K562 (cell line): ENCODE results near the gene COLQ. TPM values are rescaled to one million over a fixed set of nuclear protein-coding genes. Genes with fewer than 3 reads are reported as not detected.

Experiments
- ATAC-seq: fragments of 200-7000 bp; cut with Tn5 transposase; 3 replicates; pipeline ENCODE4 v1.9.1; 2020; ENCODE audit warnings: moderate library complexity
- BruUV-seq: library from RNA; stranded (reverse); fragments of 400-500 nt; replicated peaks from 2 replicates; lab custom pipeline; 2021; lab: Mats Ljungman, UMichigan
- CTCF ChIA-PET: fragments of 300-600 bp; formaldehyde crosslinking; extraction: SDS; loops from one replicate; lab custom pipeline; 2021; ENCODE audit warnings: low intra/inter-chr PET ratio; lab: Yijun Ruan, JAX
- POLR2A ChIA-PET: fragments of 300-600, 350-650 bp; sonication (Branson Sonifier 250); formaldehyde crosslinking; extraction: SDS; loops from one replicate; lab custom pipeline; 2021; ENCODE audit warnings: antibody characterized with exemption, inconsistent platforms; lab: Yijun Ruan, JAX
- DNase-seq, 4 experiments: peaks; one replicate each; pipeline versions ENCODE4 v3.0.0 to v3.0.0-alpha.2; 2011 to 2018; ENCODE audit warnings: low spot score in 3 of 4, mixed read lengths in 3 of 4; ENCODE audit errors: extremely low read depth in 1 of 4
- FAIRE-seq: peaks from 2 replicates; lab custom pipeline; 2011; peaks lifted over from hg19 to GRCh38; lab: Jason Lieb, UNC
- H2AFZ ChIP-seq: 2 replicates; pipeline ENCODE4 v1.6.0; 2011; ENCODE audit warnings: low read depth, low read length, control low read depth, inconsistent platforms
- H3K27ac ChIP-seq: fragments of 200-600 bp; 3 replicates; pipeline ENCODE4 v1.8.0; 2011; ENCODE audit warnings: low read depth, mild to moderate bottlenecking, control low read depth, inconsistent platforms, low read length, moderate library complexity, mixed read lengths; ENCODE audit errors: extremely low read depth
- H3K27me3 ChIP-seq, 2 experiments: fragments of 300-600 bp in 1 of 2; 2 replicates in 1 of 2; 3 replicates in 1 of 2; pipeline versions ENCODE4 v1.6.0 to v1.8.0; 2011; ENCODE audit warnings: inconsistent platforms in 2 of 2, low read length in 2 of 2, mild to moderate bottlenecking in 1 of 2, mixed read lengths in 1 of 2, moderate library complexity in 1 of 2; ENCODE audit not compliant: control insufficient read depth in 2 of 2, insufficient read depth in 2 of 2
- H3K36me3 ChIP-seq: fragments of 300-600 bp; 3 replicates; pipeline ENCODE4 v1.8.0; 2011; ENCODE audit warnings: mild to moderate bottlenecking, low read length, inconsistent platforms; ENCODE audit not compliant: control insufficient read depth, insufficient read depth
- H3K4me1 ChIP-seq, 2 experiments: fragments of 200-600 bp in 1 of 2; replicated peaks in 1 of 2; 2 replicates in 1 of 2; 3 replicates in 1 of 2; pipeline versions ENCODE4 v1.5.1 to v1.8.0; 2011; ENCODE audit warnings: inconsistent platforms in 2 of 2, low read length in 2 of 2, mild to moderate bottlenecking in 1 of 2, mixed read lengths in 1 of 2, moderate library complexity in 1 of 2; ENCODE audit not compliant: control insufficient read depth in 2 of 2, insufficient read depth in 2 of 2
- H3K4me2 ChIP-seq: 2 replicates; pipeline ENCODE4 v1.6.1; 2011; ENCODE audit warnings: low read length, control low read depth, inconsistent platforms, mixed read lengths; ENCODE audit not compliant: insufficient read depth
- H3K4me3 ChIP-seq: fragments of 200-600 bp; sonication (generic), shearing (Covaris generic); 2 replicates; pipeline ENCODE4 v1.5.1; 2016; ENCODE audit warnings: control low read depth, inconsistent platforms
- H3K79me2 ChIP-seq: fragments of 200-600 bp; 3 replicates; pipeline ENCODE4 v1.8.0; 2011; ENCODE audit warnings: low read length, inconsistent platforms; ENCODE audit not compliant: control insufficient read depth, insufficient read depth
- H3K9ac ChIP-seq, 2 experiments: 2 replicates each; pipeline versions ENCODE4 v1.6.0 to v1.6.1; 2011; ENCODE audit warnings: low read depth in 2 of 2, low read length in 2 of 2, control low read depth in 1 of 2, inconsistent platforms in 1 of 2, mild to moderate bottlenecking in 1 of 2, mixed read lengths in 1 of 2; ENCODE audit not compliant: insufficient read depth in 1 of 2
- H3K9me1 ChIP-seq: one replicate; pipeline ENCODE4 v1.6.0; 2011; ENCODE audit warnings: inconsistent platforms, mild to moderate bottlenecking, low read length, moderate library complexity; ENCODE audit not compliant: control insufficient read depth, insufficient read depth
- H3K9me3 ChIP-seq: replicated peaks from 2 replicates; pipeline ENCODE4 v1.5.1; 2011; ENCODE audit warnings: low read depth, low read length, inconsistent platforms; ENCODE audit not compliant: control insufficient read depth, insufficient read depth
- H4K20me1 ChIP-seq: replicated peaks from 2 replicates; pipeline ENCODE4 v1.6.1; 2011; ENCODE audit warnings: low read length, inconsistent platforms, mixed read lengths; ENCODE audit not compliant: control insufficient read depth, insufficient read depth
- DMBX1 ChIP-seq: fragments of 250-450 bp; sonication (Bioruptor Pico); IDR thresholded peaks from 2 replicates; pipeline ENCODE4 v1.8.0; 2022; ENCODE audit warnings: inconsistent platforms, mild to moderate bottlenecking, moderate library complexity, borderline replicate concordance
- E2F3 ChIP-seq: fragments of 250-450 bp; sonication (Bioruptor Pico); IDR thresholded peaks from 2 replicates; pipeline ENCODE4 v1.4.0; 2020; ENCODE audit warnings: mild to moderate bottlenecking
- ESRRB ChIP-seq: fragments of 250-450 bp; sonication (Bioruptor Pico); IDR thresholded peaks from 2 replicates; pipeline ENCODE4 v1.5.0; 2020; ENCODE audit warnings: mild to moderate bottlenecking, moderate library complexity, borderline replicate concordance
- FOXJ2 ChIP-seq: fragments of 200-800 bp; sonication (Bioruptor generic); IDR thresholded peaks from 2 replicates; pipeline ENCODE4 v1.6.1; 2016; ENCODE audit warnings: missing genetic modification characterization, missing compliant biosample characterization
- GATA2 ChIP-seq: sonication (generic); formaldehyde crosslinking; IDR thresholded peaks from 2 replicates; pipeline ENCODE4 v1.4.0; 2020; ENCODE audit warnings: mild to moderate bottlenecking, missing genetic modification reagents
- MCM7 ChIP-seq, 2 experiments: fragments of 450-650 bp; IDR thresholded peaks; 2 replicates each; pipeline ENCODE4 v1.6.1; 2016 to 2018
- MED1 ChIP-seq: sonication (generic); formaldehyde crosslinking; IDR thresholded peaks from 2 replicates; pipeline ENCODE4 v1.8.1; 2023; ENCODE audit warnings: missing genetic modification reagents, borderline replicate concordance
- NR4A1 ChIP-seq, 2 experiments: fragments of 250-450 bp in 1 of 2; fragments of 450-650 bp in 1 of 2; sonication (Bioruptor Pico) in 1 of 2; IDR thresholded peaks; 2 replicates each; pipeline versions ENCODE4 v1.4.0 to v1.6.1; 2016 to 2020; ENCODE audit warnings: mild to moderate bottlenecking in 2 of 2, missing compliant biosample characterization in 1 of 2, missing genetic modification characterization in 1 of 2, moderate library complexity in 1 of 2
- PRMT5 ChIP-seq: sonication (generic); formaldehyde crosslinking; IDR thresholded peaks from 2 replicates; pipeline ENCODE4 v1.5.0; 2020; ENCODE audit warnings: missing genetic modification reagents
- SMAD2 ChIP-seq: fragments of 150-350 bp; IDR thresholded peaks from 2 replicates; pipeline ENCODE4 v1.6.1; 2014; ENCODE audit warnings: low read depth, mild to moderate bottlenecking, low read length
- THAP12 ChIP-seq: fragments of 250-450 bp; sonication (Bioruptor Pico); IDR thresholded peaks from 2 replicates; pipeline ENCODE4 v1.9.0; 2021; ENCODE audit warnings: mild to moderate bottlenecking, inconsistent platforms
- ZMIZ1 ChIP-seq, 2 experiments: fragments of 150-350 bp in 1 of 2; IDR thresholded peaks; 2 replicates each; pipeline ENCODE4 v1.6.1; 2012 to 2016; ENCODE audit warnings: low read depth in 2 of 2, low read length in 2 of 2, mild to moderate bottlenecking in 1 of 2, moderate library complexity in 1 of 2
- in situ Hi-C: fragments of 300-500 bp; cut with MboI; formaldehyde crosslinking; loops from 4 replicates; pipeline ENCODE4 v1.15.0; 2018; ENCODE audit warnings: inconsistent platforms, mixed read lengths
- intact Hi-C: fragments of 100-400 bp; cut with micrococcal nuclease; formaldehyde crosslinking; loops from 2 replicates; pipeline ENCODE4 v1.14.2; 2022
- polyA plus RNA-seq, 8 experiments: library from polyadenylated mRNA; depleted of rRNA in 4 of 8; stranded (reverse) in 5 of 8; unstranded in 3 of 8; fragments of >200 nt; fragmentation: Nextera tagmentation in 2 of 8; fragmentation: Illumina TruSeq in 1 of 8; extraction: Ambion mirVana in 2 of 8; extraction: Trizol in 1 of 8; gene quantifications; 2 replicates each; pipeline versions ENCODE4 v1.2.1 to v1.2.3, GENCODE V29; 2011 to 2014; ENCODE audit warnings: inconsistent platforms in 1 of 8, missing spikeins in 1 of 8
- total RNA-seq, 7 experiments: library from RNA; depleted of rRNA in 6 of 7; stranded (reverse); fragments of >200 nt in 6 of 7; fragmentation: Illumina TruSeq in 2 of 7; extraction: Trizol in 2 of 7; gene quantifications; 2 replicates each; pipeline versions ENCODE4 v1.2.1 to v1.2.3, GENCODE V29; 2011 to 2021; ENCODE audit warnings: low replicate concordance in 1 of 7
- TF ChIP-seq, protein P1 (sequence below): sonication (generic); IDR thresholded peaks from 2 replicates; pipeline ENCODE4 v1.6.1; 2016
- TF ChIP-seq, protein P2 (sequence below): sonication (generic); formaldehyde crosslinking; IDR thresholded peaks from 2 replicates; pipeline ENCODE4 v1.8.0; 2022; ENCODE audit warnings: missing genetic modification reagents, mild to moderate bottlenecking, borderline replicate concordance

COLQ gene
- total and polyA plus RNA-seq, 9 of the 15 experiments (the other 6 are each of a cell fraction or from before 2014, with no cell fraction given): 0.04 to 0.36 (median 0.27) TPM; not detected in 4

GRCh38 chr3:15439476-15439875 lies 82.0 kb downstream of the COLQ start:
- H4K20me1 ChIP-seq: no peaks in the 10 kb centered on the region
- ChIA-PET CTCF (no interaction called here), POLR2A (no interaction called here)
- H3K4me1 ChIP-seq: no peaks in the 10 kb centered on the region
- DNase-seq (no peak), FAIRE-seq (no peak), ATAC-seq (no peak)
- H3K27ac ChIP-seq: no peak overlapping the region
- H3K79me2 ChIP-seq: no peaks in the 10 kb centered on the region
- intact Hi-C loops: no loop called here
- no peak overlapping the region for H2AFZ ChIP-seq
- in situ Hi-C loops: no loop called here
- H3K9me3 ChIP-seq: no peaks in the 10 kb centered on the region
- H3K9me1 ChIP-seq: no peaks in the 10 kb centered on the region
- no peaks in the 10 kb centered on the region for H3K27me3 ChIP-seq
- no peak overlapping the region for H3K4me3 ChIP-seq
- no TSS peak for BruUV-seq
- H3K4me2 ChIP-seq: no peak overlapping the region
- no peak overlapping the region for H3K9ac ChIP-seq
- H3K36me3 ChIP-seq: peaks cover 76% of the 10 kb centered on the region
- no peak for TF ChIP-seq GATA2 (CRISPR knock-in tag)
- TF ChIP-seq SMAD2: no peak
- TF ChIP-seq E2F3 (CRISPR knock-in tag): no peak
- TF ChIP-seq PRMT5: no peak
- no peak for TF ChIP-seq ZMIZ1 (IDR thresholded peaks at IDR 0.05; ENCODE audit: low read depth in 2 of 2, low read length in 2 of 2)
- TF ChIP-seq THAP12 (CRISPR knock-in tag): no peak
- no peak for TF ChIP-seq ESRRB
- no peak for TF ChIP-seq MCM7 (IDR thresholded peaks at IDR 0.05)
- TF ChIP-seq FOXJ2: no peak
- TF ChIP-seq, protein P1, sequence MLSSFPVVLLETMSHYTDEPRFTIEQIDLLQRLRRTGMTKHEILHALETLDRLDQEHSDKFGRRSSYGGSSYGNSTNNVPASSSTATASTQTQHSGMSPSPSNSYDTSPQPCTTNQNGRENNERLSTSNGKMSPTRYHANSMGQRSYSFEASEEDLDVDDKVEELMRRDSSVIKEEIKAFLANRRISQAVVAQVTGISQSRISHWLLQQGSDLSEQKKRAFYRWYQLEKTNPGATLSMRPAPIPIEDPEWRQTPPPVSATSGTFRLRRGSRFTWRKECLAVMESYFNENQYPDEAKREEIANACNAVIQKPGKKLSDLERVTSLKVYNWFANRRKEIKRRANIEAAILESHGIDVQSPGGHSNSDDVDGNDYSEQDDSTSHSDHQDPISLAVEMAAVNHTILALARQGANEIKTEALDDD: no peak
- TF ChIP-seq DMBX1 (CRISPR knock-in tag): no peak
- no peak for TF ChIP-seq MED1 (CRISPR knock-in tag)
- TF ChIP-seq NR4A1 (CRISPR knock-in tag; IDR thresholded peaks at IDR 0.05): no peak
- TF ChIP-seq NR4A1 (tag; IDR thresholded peaks at IDR 0.05): no peak
- TF ChIP-seq, protein P2, sequence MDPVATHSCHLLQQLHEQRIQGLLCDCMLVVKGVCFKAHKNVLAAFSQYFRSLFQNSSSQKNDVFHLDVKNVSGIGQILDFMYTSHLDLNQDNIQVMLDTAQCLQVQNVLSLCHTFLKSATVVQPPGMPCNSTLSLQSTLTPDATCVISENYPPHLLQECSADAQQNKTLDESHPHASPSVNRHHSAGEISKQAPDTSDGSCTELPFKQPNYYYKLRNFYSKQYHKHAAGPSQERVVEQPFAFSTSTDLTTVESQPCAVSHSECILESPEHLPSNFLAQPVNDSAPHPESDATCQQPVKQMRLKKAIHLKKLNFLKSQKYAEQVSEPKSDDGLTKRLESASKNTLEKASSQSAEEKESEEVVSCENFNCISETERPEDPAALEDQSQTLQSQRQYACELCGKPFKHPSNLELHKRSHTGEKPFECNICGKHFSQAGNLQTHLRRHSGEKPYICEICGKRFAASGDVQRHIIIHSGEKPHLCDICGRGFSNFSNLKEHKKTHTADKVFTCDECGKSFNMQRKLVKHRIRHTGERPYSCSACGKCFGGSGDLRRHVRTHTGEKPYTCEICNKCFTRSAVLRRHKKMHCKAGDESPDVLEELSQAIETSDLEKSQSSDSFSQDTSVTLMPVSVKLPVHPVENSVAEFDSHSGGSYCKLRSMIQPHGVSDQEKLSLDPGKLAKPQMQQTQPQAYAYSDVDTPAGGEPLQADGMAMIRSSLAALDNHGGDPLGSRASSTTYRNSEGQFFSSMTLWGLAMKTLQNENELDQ (CRISPR knock-in tag): no peak
